ENCODE results near the gene MIOX.

MIOX gene

GRCh38 chr22:50463188-50463900, 23.3 kb upstream of the MIOX start:
- Histone ChIP-seq H3F3A (ENCODE audit: control insufficient read depth, insufficient read depth) (no peaks in the 10 kb centered on the region), H3K79me2 (ENCODE audit: control insufficient read depth, low read length) (peaks cover 36% of the 10 kb centered on the region), H4K20me1 (ENCODE audit: control insufficient read depth, insufficient read depth, low read depth, low read length) (no peaks in the 10 kb centered on the region), H3K9me3 (ENCODE audit: control insufficient read depth, insufficient read depth, low read length) (no peaks in the 10 kb centered on the region), H3K9me2 (replicated peaks; ENCODE audit: control insufficient read depth, low read length) (no peaks in the 10 kb centered on the region), H3K27ac (ENCODE audit: low read depth, low read length) (no peak overlapping the region), H3K27me3 (ENCODE audit: control insufficient read depth, low read length) (no peaks in the 10 kb centered on the region), H3K4me2 (ENCODE audit: low read length) (no peak overlapping the region), H3K4me1 (ENCODE audit: control insufficient read depth, low read length) (peaks cover 8% of the 10 kb centered on the region), H3K4me3 (ENCODE audit: low read length) (no peak overlapping the region), H3K36me3 (ENCODE audit: control insufficient read depth, low read length) (peaks cover 100% of the 10 kb centered on the region)
- no peak for TF ChIP-seq EZH2phosphoT487 (IDR thresholded peaks at IDR 0.05; ENCODE audit: borderline replicate concordance, low read length)
- TF ChIP-seq CTCF (IDR thresholded peaks at IDR 0.05; ENCODE audit: low read depth, low read length, poor library complexity, severe bottlenecking), result no peak

- no peaks in the 10 kb centered on the region for H3K9me3 ChIP-seq (ENCODE audit: control insufficient read depth, insufficient read depth, low read length)
- H3K27ac ChIP-seq (ENCODE audit: low read depth, low read length), result no peak overlapping the region
- no peak overlapping the region for H3K4me2 ChIP-seq (ENCODE audit: low read length)
- H4K20me1 ChIP-seq (ENCODE audit: control insufficient read depth, insufficient read depth, low read depth, low read length), result no peaks in the 10 kb centered on the region
- H3K79me2 ChIP-seq (ENCODE audit: control insufficient read depth, low read length), result peaks cover 47% of the 10 kb centered on the region
- peaks cover 98% of the 10 kb centered on the region for H3K36me3 ChIP-seq (ENCODE audit: control insufficient read depth, low read length)
- peaks cover 19% of the 10 kb centered on the region for H3K4me1 ChIP-seq (ENCODE audit: control insufficient read depth, low read length)
- no peaks in the 10 kb centered on the region for H3F3A ChIP-seq (ENCODE audit: control insufficient read depth, insufficient read depth)
- no peak overlapping the region for H3K4me3 ChIP-seq (ENCODE audit: low read length)
- H3K27me3 ChIP-seq (ENCODE audit: control insufficient read depth, low read length), result no peaks in the 10 kb centered on the region
- TF ChIP-seq EZH2phosphoT487 (IDR thresholded peaks at IDR 0.05; ENCODE audit: borderline replicate concordance, low read length) (no peak), CTCF (IDR thresholded peaks at IDR 0.05; ENCODE audit: low read depth, low read length, poor library complexity, severe bottlenecking) (no peak)
- no peaks in the 10 kb centered on the region for H3K9me2 ChIP-seq (replicated peaks; ENCODE audit: control insufficient read depth, low read length)
Measured at GRCh38 chr22:50464451-50464850, 22.2 kb upstream of the MIOX start.

DNA sequence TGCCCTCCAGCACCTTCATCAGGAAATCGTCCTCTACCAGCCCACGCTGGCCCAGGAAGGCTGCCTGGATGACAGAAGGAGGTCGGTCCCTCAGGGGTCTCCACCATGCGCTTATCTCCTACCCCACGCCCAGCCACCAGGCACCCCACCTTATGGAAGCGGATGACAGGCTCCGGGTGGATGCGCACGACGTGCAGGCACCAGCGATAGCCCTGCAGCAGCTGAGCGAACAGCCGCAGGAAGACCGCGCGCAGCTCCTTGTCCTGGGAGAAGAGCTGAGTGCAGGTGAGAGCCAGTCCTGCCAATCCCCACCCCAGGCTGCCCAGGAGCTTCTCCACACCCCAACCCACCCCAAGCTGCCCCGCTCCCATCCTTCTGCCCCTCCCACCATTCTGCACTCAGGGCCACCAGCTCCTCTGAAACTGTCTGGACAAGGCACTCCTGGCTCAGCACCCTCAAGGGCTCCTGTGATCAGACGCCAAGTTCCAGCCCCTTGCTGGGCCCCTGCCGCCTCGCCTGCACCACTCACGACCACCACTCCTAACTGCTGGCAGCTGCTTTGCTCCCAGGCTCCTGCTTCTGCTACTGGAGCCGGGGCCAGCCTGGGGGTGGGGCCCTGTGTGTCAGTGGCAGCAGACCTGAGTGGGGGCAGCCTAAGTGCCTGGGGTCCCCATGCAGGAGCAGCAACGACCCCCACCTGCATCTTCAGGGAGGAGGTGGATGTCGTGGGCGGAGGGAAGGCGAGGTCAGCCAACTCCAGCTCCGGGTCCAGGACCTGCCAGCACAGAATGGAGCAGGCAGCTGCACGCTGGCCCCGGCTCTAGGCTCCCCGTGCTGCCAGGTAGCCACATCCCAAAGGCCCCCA, 21.4 kb upstream of the MIOX start:
- H3F3A ChIP-seq (ENCODE audit: control insufficient read depth, insufficient read depth), result peaks cover 2% of the 10 kb centered on the region
- H3K4me2 ChIP-seq (ENCODE audit: low read length), result no peak overlapping the region
- no peak overlapping the region for H3K4me3 ChIP-seq (ENCODE audit: low read length)
- H3K9me3 ChIP-seq (ENCODE audit: control insufficient read depth, insufficient read depth, low read length), result no peaks in the 10 kb centered on the region
- peaks cover 26% of the 10 kb centered on the region for H3K4me1 ChIP-seq (ENCODE audit: control insufficient read depth, low read length)
- no peaks in the 10 kb centered on the region for H4K20me1 ChIP-seq (ENCODE audit: control insufficient read depth, insufficient read depth, low read depth, low read length)
- peaks cover 47% of the 10 kb centered on the region for H3K79me2 ChIP-seq (ENCODE audit: control insufficient read depth, low read length)
- H3K9me2 ChIP-seq (replicated peaks; ENCODE audit: control insufficient read depth, low read length), result no peaks in the 10 kb centered on the region
- H3K27ac ChIP-seq (ENCODE audit: low read depth, low read length), result no peak overlapping the region
- H3K36me3 ChIP-seq (ENCODE audit: control insufficient read depth, low read length), result peaks cover 92% of the 10 kb centered on the region
- TF ChIP-seq EZH2phosphoT487 (IDR thresholded peaks at IDR 0.05; ENCODE audit: borderline replicate concordance, low read length) (no peak), CTCF (IDR thresholded peaks at IDR 0.05; ENCODE audit: low read depth, low read length, poor library complexity, severe bottlenecking) (no peak)
- no peaks in the 10 kb centered on the region for H3K27me3 ChIP-seq (ENCODE audit: control insufficient read depth, low read length)
